T47D (cell line): ENCODE measurements around the gene USF2.
"Not testable (repeated sequence)": the region's sequence is repeated elsewhere in the genome, so short reads cannot be mapped to it uniquely, and the experiment has no call there.

Experiments
- DNase-seq, 2 experiments: peaks; one replicate each; pipeline versions ENCODE4 v3.0.0 to v3.0.0-alpha.2; 2011 to 2012; ENCODE audit warnings: low read depth in 1 of 2, low spot score in 1 of 2
- JUND ChIP-seq: IDR thresholded peaks from 2 replicates; pipeline ENCODE4 v1.6.1; 2012; ENCODE audit warnings: low read depth
- in situ Hi-C: cut with HindIII; loops from 2 replicates; pipeline ENCODE4 v1.10.0; 2016; ENCODE audit warnings: low sequenced_read_pairs, low pct_unique_long_range_greater_than_20kb

Gene USF2

GRCh38 chr19:35272954-35273649 is 4.3 kb downstream of the USF2 start:
- TF ChIP-seq JUND, result no peak
- in situ Hi-C loops, result no loop called here

DNA sequence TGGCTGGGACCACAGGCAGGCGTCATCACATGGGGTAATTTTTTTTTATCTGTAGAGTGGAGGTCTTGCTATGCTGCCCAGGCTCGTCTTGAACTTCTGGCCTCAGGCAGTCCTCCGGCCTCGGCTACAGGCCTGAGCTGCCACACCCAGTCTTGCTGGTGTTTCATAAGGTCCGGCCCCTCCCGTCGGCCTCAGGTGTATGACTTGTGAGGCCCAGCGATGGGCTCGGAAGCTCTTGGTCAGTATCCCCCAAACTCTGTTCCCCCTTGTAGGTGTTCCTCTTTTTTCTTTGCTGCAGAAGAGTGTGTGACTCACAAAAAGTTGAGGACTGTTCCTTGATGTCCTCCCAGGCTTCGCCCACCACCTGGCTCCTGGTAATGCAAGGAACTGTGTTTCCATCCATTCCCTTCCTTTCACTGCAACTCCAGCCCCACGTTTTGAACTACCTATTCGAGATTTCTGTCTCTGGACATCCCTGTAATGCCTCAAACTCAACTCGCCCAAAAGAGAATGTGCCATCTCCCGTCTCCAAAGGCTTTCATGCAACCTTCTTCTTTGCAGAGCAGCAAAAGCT is 5.0 kb downstream of the USF2 start:
- DNase-seq, result no peak
- in situ Hi-C loops, result no loop called here

More at GRCh38 chr19:35272954-35273649, 4.3 kb downstream of the USF2 start:
- DNase-seq, result no peak

GRCh38 chr19:35274323-35274722 is 5.6 kb downstream of the USF2 start:
- no peak for TF ChIP-seq JUND
- DNase-seq, result no peak
- in situ Hi-C loops, result no loop called here

More for the DNA sequence above, 5.0 kb downstream of the USF2 start:
- no peak for TF ChIP-seq JUND

DNA sequence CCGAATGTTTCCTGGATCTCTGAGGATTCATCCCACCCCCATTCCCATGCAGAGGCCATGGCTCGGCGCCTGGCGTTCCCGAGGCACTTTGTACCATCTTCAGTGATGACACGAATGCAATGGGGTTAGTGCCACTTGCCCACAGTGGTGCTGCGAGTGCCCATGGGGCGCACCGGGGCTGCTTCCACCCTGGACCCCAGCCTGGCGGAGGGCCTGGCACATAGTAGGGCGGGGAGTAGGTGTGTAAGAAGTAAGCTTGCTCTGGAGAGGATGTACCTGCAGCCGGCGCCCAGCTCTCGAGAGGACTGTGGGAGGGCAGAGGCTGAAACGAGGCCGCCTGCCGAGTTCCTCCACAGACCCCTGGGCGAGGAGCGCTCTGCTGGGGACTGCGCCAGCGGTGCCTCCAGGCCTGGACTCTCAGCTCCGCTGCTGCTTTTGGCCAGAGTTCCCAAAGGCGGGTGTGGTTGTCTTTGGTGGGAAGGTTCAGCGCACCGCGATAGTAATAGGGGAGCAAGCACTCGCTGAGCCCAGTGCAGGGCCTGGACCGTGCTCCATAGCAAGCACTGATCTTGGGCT is 8.0 kb downstream of the USF2 start:
- TF ChIP-seq JUND, result no peak
- in situ Hi-C loops, result no loop called here

DNA sequence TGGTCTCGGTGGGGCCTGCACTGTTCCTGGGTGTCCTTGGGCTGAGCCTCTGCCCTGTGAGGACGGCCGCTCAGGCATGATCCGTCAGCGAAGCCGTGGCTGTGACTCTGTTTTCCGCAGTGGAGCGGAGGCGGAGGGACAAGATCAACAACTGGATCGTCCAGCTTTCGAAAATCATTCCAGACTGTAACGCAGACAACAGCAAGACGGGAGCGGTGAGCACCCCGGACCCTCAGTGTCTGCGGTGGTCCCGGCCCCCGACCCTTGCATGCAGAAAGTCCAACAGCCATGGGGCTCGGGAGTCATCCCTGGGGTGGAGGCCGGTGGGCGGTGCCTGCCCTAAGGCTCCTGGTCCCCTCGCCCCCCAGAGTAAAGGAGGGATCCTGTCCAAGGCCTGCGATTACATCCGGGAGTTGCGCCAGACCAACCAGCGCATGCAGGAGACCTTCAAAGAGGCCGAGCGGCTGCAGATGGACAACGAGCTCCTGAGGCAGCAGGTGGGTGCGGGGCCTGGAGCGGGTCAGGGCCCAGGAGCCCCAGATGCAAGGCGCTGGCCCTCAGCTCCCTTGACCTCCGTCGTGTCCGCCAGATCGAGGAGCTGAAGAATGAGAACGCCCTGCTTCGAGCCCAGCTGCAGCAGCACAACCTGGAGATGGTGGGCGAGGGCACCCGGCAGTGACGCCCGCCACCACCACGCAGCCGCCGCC is 10.0 kb downstream of the USF2 start:
- no peak for DNase-seq
- no peak for TF ChIP-seq JUND
- in situ Hi-C loops, result no loop called here

More for the DNA sequence above, 8.0 kb downstream of the USF2 start:
- DNase-seq, result no peak

- no peak for DNase-seq
- no peak for TF ChIP-seq JUND
- in situ Hi-C loops, result no loop called here
Observed at GRCh38 chr19:35279374-35279773, 10.6 kb downstream of the USF2 start.

GRCh38 chr19:35279985-35280821 is 11.4 kb downstream of the USF2 start:
- DNase-seq, result no peak
- no peak for TF ChIP-seq JUND
- in situ Hi-C loops, result no loop called here

- DNase-seq, result no peak
- in situ Hi-C loops, result no loop called here
- TF ChIP-seq JUND, result no peak
Observed at GRCh38 chr19:35281303-35281702, 12.5 kb downstream of the USF2 start.

DNA sequence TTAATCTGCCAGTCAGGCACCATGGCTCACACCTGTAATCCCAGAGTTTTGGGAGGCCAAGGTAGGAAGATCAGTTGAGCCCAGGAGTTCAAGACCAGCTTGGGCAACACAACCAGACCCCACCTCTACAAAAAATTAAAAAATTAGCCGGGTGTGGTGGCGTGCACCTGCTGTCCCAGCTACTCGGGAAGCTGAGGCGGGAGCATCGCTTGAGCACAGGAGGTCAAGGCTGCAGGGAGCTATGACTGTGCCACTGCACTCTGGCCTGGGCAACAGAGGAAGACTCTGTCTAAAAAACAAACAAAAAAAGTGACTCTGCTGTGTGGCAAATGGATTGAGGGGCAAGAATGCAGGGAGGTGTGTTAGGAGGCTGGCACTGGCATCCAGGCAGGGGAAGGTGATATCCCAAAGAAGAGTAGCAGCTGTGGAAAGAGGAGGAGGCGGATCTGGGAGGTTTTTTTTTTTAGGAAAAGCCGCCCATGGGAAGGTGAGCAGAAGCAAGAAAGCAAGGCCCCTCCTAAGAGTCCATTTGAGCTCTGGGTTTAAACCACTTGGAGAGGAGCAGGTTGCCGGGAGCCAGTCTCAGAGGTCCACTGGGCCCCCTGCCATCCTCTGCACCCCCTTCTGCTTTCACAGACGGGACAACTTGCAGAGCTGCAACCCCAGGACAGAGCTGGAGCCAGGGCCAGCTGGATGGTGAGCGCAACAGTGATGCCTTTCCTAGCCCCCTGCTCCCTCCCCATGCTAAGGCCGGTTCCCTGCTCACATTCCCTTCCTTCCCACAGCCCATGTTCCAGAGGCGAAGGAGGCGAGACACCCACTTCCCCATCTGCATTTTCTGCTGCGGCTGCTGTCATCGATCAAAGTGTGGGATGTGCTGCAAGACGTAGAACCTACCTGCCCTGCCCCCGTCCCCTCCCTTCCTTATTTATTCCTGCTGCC is 15.7 kb downstream of the USF2 start:
- in situ Hi-C loops, result no loop called here
- TF ChIP-seq JUND, result no peak
- DNase-seq, result no peak

DNA sequence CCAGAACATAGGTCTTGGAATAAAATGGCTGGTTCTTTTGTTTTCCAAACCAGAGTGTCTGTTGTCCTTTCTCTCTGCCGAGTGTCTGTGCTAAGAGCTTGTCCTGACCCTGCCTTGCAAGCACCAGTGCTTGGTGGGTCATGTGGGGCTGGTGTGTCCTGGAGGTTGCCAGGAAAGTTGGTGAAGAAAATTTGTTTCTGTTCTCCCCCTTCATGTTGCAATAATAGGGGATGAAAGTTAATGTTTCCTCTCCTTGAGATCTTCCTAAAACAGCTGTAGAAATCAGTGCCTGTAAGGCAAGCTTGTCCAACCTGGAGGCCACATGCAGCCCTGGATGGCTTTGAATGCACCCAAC is 16.3 kb downstream of the USF2 start:
- no peak for DNase-seq
- in situ Hi-C loops, result no loop called here
- TF ChIP-seq JUND, result no peak

DNA sequence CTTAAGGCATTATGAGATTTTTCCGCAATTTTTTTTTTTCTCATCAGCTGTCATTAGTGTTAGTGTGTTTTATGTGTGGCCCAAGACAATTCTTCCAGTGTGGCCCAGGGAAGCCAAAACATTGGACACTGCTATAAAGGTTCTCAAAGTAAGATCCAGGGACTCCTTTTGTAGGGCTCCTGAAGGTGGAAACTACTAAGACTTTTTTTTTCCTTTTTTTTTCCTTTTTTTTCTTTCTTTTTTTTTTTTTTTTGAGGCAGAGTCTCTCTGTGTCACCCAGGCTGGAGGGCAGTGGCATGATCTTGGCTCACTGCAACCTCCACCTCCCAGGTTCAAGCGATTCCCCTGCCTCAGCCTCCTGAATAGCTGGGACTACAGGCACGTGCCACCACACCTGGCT is 16.7 kb downstream of the USF2 start:
- in situ Hi-C loops, DNase-seq: not testable (repeated sequence)

- in situ Hi-C loops, DNase-seq: not testable (repeated sequence)
Observed at GRCh38 chr19:35286101-35286500, 17.3 kb downstream of the USF2 start.
